Gastrocnemius medialis (tissue), 4 donors: ENCODE data around the gene UBE2QL1. TPM values are rescaled to one million over a fixed set of nuclear protein-coding genes. Genes with fewer than 3 reads are reported as not detected.

Source experiments
- ATAC-seq, 2 donors: fragments of 150-250 bp; one replicate each; pipeline ENCODE4 v1.9.1; 2016
- DNase-seq, 2 donors: peaks; one replicate each; pipeline ENCODE4 v3.0.0-alpha.2; 2019
- H3K27ac ChIP-seq, 4 donors: fragments of 200-600 bp; sonication (generic); 1 replicate in 1 of 4; 2 replicates in 3 of 4; pipeline ENCODE4 v1.5.1; 2016 to 2018; ENCODE audit warnings: mild to moderate bottlenecking in 2 of 4, moderate library complexity in 1 of 4
- H3K27me3 ChIP-seq, 3 donors: fragments of 200-600 bp; sonication (generic) in 2 of 3; 1 replicate in 1 of 3; 2 replicates in 2 of 3; pipeline versions ENCODE4 v1.5.1 to v1.6.0; 2016 to 2019; ENCODE audit warnings: mild to moderate bottlenecking in 1 of 3, moderate library complexity in 1 of 3
- H3K36me3 ChIP-seq, 2 donors: fragments of 200-600 bp; sonication (generic) in 1 of 2; one replicate each; pipeline ENCODE4 v1.5.1; 2017 to 2018
- H3K4me1 ChIP-seq, 2 donors: fragments of 200-600 bp; sonication (generic) in 1 of 2; one replicate each; pipeline ENCODE4 v1.5.1; 2016 to 2017; ENCODE audit warnings: mild to moderate bottlenecking in 2 of 2
- H3K4me3 ChIP-seq, 4 donors: fragments of 200-600 bp; sonication (generic) in 3 of 4; 1 replicate in 1 of 4; 2 replicates in 3 of 4; pipeline ENCODE4 v1.5.1; 2016 to 2019; ENCODE audit warnings: mild to moderate bottlenecking in 2 of 4
- H3K9me3 ChIP-seq, 3 donors: fragments of 200-600 bp; sonication (generic) in 2 of 3; 1 replicate in 1 of 3; 2 replicates in 2 of 3; pipeline ENCODE4 v1.5.1; 2016 to 2019
- POLR2A ChIP-seq, 2 donors: fragments of 450-650 bp; IDR thresholded peaks; one replicate each; pipeline ENCODE4 v1.6.1; 2017; ENCODE audit warnings: antibody characterized with exemption in 2 of 2, mild to moderate bottlenecking in 2 of 2, moderate library complexity in 2 of 2
- in situ Hi-C, 4 donors: fragments of 200-750 bp; cut with MboI; loops; one replicate each; pipeline versions ENCODE4 v1.15.0 to v1.8.0; 2017; ENCODE audit warnings: low sequenced_read_pairs in 4 of 4
- intact Hi-C: fragments of 100-400 bp; cut with DNase I; formaldehyde crosslinking; loops from one replicate; pipeline ENCODE4 v1.15.1; 2023; ENCODE audit warnings: low total_unique reads
- total RNA-seq, 4 donors: library from RNA; depleted of rRNA; stranded (reverse); fragments of >200 nt; gene quantifications; one replicate each; pipeline versions ENCODE4 v1.1.0 to v1.2.3, GENCODE V29; 2016
- TF ChIP-seq, protein P1 (sequence below), 5 experiments: fragments of 450-650 bp in 3 of 5; fragments of 200-600 bp in 2 of 5; sonication (generic) in 2 of 5; IDR thresholded peaks in 4 of 5; conservative IDR thresholded peaks in 1 of 5; 1 replicate in 4 of 5; 2 replicates in 1 of 5; pipeline ENCODE4 v1.5.1; 2016 to 2019; ENCODE audit warnings: antibody characterized with exemption in 5 of 5, mild to moderate bottlenecking in 3 of 5, moderate library complexity in 3 of 5

The UBE2QL1 gene
- total RNA-seq, 4 donors from 2014 or later: 48.8 to 150 (median 67.0) TPM

DNA sequence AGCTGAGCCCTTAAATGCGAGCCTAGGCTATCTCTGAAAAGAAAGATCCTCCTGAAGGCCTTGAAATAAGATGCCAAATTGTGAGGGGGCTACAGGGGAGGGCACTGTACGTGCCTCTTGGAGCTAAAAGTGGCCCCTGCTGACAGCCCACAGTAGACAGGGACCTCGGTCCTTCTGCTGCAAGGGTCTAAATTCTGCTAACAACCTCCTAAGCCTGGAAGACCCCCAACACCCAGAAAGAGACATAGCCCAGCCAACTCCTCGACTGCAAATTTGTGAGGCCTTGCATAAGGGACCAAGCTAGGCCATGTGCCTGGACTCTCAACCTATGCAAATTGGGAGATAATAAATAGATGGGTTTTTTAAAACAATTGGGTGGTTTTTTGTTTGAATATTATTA is 54.7 kb downstream of the UBE2QL1 start:
- Histone ChIP-seq H3K4me3 (no peak overlapping the region), H3K27me3 (no peaks in the 10 kb centered on the region), H3K27ac (no peak overlapping the region), H3K9me3 (no peaks in the 10 kb centered on the region), H3K4me1 (no peaks in the 10 kb centered on the region), H3K36me3 (no peaks in the 10 kb centered on the region)
- no peak for ATAC-seq
- in situ Hi-C loops: no loop called here
- no peak for DNase-seq
- no peak for TF ChIP-seq POLR2A (IDR thresholded peaks at IDR 0.05)
- TF ChIP-seq, protein P1, sequence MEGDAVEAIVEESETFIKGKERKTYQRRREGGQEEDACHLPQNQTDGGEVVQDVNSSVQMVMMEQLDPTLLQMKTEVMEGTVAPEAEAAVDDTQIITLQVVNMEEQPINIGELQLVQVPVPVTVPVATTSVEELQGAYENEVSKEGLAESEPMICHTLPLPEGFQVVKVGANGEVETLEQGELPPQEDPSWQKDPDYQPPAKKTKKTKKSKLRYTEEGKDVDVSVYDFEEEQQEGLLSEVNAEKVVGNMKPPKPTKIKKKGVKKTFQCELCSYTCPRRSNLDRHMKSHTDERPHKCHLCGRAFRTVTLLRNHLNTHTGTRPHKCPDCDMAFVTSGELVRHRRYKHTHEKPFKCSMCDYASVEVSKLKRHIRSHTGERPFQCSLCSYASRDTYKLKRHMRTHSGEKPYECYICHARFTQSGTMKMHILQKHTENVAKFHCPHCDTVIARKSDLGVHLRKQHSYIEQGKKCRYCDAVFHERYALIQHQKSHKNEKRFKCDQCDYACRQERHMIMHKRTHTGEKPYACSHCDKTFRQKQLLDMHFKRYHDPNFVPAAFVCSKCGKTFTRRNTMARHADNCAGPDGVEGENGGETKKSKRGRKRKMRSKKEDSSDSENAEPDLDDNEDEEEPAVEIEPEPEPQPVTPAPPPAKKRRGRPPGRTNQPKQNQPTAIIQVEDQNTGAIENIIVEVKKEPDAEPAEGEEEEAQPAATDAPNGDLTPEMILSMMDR (IDR thresholded peaks at IDR 0.05 in 4 of 5, conservative IDR thresholded peaks at IDR 0.05 in 1 of 5): no peak
- intact Hi-C loops: no loop called here

DNA sequence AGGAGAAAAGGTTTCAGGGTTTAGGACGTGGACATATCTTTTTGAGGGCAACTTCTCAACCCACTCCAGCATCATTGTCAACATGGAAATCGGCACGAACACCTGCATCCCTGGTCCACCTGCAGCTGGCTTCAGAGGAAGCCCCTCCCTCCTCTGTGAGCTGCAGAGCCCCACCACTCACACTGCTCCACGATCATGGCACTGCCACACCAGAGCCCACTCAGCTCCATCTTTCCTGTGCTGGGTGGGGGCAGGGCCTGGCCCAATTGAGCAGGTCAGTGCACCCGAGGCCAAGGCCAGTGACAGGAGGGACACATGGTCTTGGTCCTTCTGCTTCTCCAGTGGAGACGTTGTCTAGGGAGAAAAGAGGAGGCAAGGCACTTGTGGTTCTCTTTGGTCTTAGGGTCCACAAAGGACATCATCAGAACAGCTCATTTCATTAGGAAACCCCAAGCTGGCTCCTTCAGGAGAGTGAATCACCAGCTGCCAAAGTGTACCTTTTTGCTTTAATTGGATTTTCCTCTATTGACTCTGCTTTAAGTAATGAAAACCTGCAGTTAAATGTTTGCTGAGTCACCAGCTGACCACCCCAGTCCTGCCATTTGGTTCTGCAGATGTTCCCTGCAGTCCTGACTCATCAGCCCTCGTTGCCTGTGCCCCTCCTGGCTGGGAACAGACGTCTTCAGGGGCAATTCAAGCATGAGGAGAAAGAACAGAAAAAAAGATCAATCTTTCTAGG is 56.2 kb downstream of the UBE2QL1 start:
- ATAC-seq (no peak), DNase-seq (no peak)
- H3K4me3 ChIP-seq: no peak overlapping the region
- no peaks in the 10 kb centered on the region for H3K4me1 ChIP-seq
- intact Hi-C loops (no loop called here), in situ Hi-C loops (no loop called here)
- TF ChIP-seq POLR2A (IDR thresholded peaks at IDR 0.05): no peak
- TF ChIP-seq, protein P1 (IDR thresholded peaks at IDR 0.05 in 4 of 5, conservative IDR thresholded peaks at IDR 0.05 in 1 of 5): no peak
- no peaks in the 10 kb centered on the region for H3K27me3 ChIP-seq
- H3K36me3 ChIP-seq: no peaks in the 10 kb centered on the region
- no peaks in the 10 kb centered on the region for H3K9me3 ChIP-seq
- H3K27ac ChIP-seq: no peak overlapping the region

DNA sequence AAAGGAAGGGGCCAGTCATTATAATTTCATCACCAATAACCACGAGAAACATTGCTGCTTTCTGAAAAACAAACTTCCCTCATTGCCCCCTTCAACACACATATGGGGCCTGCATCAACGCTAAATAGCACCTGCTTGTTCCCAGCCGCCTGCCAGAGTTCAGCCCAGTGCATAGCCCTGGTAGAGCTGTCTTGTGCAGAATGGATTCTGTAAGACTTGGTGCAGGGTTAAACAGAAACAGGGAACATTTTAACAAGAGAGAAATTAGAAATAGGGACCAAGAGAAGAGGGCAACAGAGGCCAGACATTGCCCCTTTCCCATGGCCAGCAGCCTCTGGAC is 56.7 kb downstream of the UBE2QL1 start:
- ATAC-seq: no peak
- in situ Hi-C loops: no loop called here
- Histone ChIP-seq H3K27ac (no peak overlapping the region), H3K36me3 (no peaks in the 10 kb centered on the region), H3K4me1 (peaks cover under 1 to 2% of the 10 kb centered on the region in 2 donors), H3K27me3 (no peaks in the 10 kb centered on the region), H3K9me3 (no peaks in the 10 kb centered on the region), H3K4me3 (no peak overlapping the region)
- no peak for TF ChIP-seq POLR2A (IDR thresholded peaks at IDR 0.05)
- TF ChIP-seq, protein P1 (IDR thresholded peaks at IDR 0.05 in 4 of 5, conservative IDR thresholded peaks at IDR 0.05 in 1 of 5): no peak
- DNase-seq: no peak
- intact Hi-C loops: no loop called here

DNA sequence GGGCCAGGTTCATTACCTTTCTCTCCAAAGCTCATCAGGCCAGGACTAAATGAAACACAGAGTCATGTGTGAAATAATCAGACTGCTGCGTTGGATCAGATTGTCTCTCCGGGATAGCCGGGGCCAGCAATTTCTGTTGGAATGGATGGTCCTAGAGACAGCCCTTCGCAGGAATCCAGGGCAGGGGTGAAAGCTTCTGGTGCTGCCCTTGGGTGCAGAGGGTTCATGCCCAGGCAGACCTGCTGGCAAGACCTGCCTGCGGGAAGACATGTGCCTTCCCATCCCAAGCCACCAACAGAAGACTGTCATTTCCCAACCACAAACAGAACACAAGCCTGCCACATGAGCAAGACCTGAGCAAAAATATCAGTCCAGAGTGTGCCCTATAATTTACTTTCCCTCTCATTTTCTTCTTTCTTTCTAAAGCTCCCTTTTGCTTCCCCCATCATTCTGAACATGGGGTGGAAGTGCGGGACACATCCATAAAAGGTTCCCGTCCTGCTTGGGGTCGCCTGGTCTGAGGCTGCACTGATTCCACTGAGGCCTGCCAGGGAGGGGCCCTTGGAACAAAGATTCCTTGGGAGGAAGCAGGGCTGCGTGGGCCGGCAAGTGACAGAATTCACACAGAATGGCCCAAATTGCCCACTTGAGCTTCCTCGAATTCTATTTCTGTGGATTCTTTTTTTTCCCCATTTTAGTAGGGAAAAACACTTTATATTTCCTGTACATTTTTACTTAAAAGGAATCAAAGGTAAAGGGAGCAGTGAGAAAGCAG is 57.3 kb downstream of the UBE2QL1 start:
- intact Hi-C loops: no loop called here
- H3K9me3 ChIP-seq: no peaks in the 10 kb centered on the region
- ATAC-seq: no peak

More for the DNA sequence above, 57.3 kb downstream of the UBE2QL1 start:
- H3K36me3 ChIP-seq: no peaks in the 10 kb centered on the region
- TF ChIP-seq, protein P1 (IDR thresholded peaks at IDR 0.05 in 4 of 5, conservative IDR thresholded peaks at IDR 0.05 in 1 of 5): no peak
- no peak for TF ChIP-seq POLR2A (IDR thresholded peaks at IDR 0.05)
- in situ Hi-C loops: no loop called here
- H3K4me3 ChIP-seq: no peak overlapping the region
- peaks cover 6 to 8% of the 10 kb centered on the region in 2 donors for H3K4me1 ChIP-seq
- no peaks in the 10 kb centered on the region for H3K27me3 ChIP-seq
- DNase-seq: no peak
- no peak overlapping the region for H3K27ac ChIP-seq
